ENCODE measurements around the gene MAD1L1.

Gene MAD1L1

DNA sequence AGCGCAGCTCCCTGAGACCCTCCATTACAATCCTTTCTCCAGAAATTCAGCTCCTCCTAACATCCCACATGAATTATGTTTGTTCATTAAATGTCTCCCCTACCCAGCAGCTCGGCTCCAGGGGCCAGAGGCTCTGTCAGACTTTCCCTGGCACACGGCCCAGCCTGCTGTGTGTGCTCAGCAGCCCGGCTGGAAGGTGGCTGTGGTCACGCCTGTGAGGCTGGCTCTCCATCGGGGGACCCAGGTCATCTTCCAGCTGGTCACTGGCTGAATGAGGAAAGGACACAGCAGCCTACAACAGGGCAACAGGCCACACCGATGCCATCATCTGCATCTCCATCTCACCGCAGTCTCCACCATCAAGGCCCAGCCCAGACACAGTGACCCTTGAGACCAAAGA lies 219.8 kb downstream of the MAD1L1 start:
- in situ Hi-C loops (cut with HindIII; ENCODE audit: low sequenced_read_pairs), result no loop called here

DNA sequence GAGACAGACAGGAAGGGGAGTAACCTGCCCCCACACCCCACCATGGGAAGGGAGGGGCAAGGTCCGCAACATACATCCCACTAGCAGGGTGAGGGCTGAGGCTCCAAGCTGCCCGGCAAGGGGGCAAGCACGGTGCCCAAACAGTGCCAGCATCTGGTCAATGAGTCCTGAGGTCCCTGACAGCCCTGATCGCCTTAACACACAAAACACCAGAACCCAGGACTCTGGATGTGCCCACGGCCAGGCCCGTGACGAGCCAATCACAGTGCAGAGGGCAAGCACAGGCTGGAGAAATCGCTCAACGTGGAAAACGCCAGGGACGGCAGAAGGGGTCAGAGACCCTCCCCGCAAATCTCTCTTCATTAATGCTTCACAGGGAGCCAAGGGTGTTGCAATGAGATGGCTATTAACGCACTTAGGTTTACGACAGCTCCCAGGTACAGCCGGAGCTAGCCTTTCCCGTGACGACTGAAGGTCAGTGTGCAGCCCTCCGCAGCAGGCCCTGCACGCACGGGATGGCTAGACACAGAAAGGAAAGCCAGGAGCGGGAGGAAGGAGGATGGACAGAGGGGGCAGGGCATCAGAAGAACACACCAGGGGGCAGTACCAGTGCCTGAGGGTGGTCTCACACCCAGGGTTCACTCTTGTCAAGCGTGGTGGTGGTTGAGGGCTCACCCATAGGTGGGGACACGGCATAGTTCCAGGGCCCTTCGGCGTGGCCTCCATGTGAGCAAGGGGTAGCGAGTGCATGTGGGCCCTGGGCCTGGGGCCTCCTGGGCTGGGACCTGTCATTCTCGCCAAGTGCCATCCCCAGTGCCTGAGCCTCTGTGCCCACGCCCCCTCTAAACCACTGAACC lies 220.5 kb downstream of the MAD1L1 start:
- in situ Hi-C loops (cut with HindIII; ENCODE audit: low sequenced_read_pairs), result no loop called here

DNA sequence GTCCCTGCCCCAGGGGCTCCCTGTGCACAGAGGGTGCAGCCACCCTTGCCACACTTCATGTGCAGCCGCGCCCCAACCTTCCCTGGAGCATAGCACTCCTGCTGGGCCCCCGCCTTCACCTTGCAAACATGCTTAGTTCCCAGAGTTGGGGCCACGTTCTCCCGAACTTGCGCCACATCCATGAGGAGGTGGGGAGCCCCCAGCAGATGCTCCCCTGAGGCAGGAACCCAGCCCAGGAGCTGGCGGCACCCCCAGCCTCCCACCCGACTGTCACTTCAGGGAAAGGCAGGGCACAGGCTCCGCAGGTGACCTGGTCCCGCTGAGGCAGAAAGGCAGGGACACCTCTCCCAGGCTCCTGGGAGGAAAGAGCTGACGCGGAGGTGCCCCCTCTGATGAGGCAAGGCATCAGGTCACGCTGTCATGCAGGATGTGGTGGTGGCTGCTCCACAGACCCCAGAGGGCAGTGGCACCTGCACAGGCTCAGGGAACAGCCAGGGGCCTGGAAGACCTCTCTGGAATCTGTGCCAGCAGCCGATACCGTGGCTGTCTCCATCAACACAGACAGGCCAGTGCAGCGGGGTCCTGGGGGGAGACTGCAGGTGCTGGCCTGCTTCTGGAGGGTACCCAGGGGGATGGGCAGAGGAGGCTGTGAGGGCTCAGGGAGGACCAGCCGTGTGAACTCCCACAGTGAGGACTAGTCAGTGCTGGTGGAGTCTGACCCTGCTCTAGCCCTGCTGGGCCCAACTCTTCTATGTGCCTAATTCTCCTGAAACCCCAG lies 221.3 kb downstream of the MAD1L1 start:
- in situ Hi-C loops (cut with HindIII; ENCODE audit: low sequenced_read_pairs), result no loop called here

DNA sequence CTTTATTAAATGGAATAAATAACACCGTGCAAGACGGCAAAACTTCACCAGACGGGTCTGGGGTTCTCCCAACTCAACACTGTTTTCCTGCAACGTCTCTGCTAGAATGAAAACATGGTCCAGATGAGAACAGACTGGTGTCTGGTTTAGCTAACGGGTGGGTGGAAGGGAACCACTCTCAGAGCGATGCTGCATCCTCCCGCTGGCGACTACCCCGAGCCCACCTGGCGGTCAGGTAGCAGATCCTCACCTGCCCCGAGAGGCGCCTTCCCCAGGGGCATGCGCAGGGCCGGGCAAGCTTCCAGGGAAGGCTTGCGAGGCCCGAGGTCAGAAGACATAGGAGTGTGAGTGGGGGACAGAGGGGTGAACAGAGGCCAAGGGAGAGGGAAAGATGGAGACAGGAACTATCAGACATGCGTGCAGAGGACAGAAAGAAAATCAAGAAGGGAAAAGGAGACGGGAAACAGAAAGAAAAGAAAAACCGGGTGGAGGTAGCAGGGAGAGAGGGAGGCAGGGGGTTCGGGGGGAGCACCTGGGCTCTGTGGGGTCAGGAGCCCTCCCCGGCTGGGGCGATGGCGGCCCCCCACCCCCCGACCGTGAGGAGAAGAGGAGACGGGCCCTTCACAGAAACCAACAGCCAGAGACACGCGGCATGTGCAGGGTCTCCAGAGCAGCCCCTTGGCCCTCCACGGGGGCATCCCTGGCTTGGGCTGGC lies 222.0 kb downstream of the MAD1L1 start:
- in situ Hi-C loops (cut with HindIII; ENCODE audit: low sequenced_read_pairs), result no loop called here

DNA sequence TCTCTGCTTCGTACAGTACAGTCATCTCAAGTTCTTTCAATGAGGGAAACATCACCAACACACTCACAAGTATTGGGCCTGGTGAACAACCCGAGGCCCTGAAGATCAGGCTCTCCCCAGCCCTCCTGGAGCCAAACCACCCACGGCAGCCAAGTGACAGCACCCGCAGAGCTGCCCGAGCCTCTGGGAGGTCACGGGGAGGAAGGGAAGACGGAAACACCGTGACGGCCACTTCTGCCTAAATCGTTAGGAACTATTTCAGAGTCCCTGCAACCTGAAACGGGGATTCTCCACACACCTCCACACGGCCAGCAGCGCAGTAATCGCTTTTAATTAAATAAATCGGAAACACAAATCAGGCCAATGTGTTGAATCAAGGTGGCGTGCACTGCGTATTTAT lies 222.6 kb downstream of the MAD1L1 start:
- in situ Hi-C loops (cut with HindIII; ENCODE audit: low sequenced_read_pairs), result no loop called here

DNA sequence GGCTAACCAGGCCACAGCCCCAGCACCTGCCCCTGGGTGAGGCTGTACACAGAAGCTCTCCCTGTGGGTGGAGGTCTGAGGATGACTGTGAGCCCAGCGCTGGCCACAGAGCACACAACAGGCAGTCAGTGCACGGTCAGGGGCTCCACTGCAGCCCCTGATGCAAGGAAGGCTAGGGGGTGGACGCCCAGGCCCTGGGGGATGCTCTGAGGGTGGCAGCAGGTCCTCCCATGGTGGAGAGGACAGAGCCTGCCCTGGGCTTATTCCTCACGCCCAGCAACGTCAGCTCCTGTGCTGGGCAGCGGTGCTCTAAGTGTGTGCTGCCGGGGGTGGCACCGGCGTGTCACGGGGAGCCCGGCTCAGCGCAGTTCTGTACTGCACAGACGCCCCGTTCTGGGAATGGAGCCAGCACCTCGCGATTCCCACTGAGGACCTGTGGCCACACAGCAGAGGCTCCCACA lies 223.2 kb downstream of the MAD1L1 start:
- in situ Hi-C loops (cut with HindIII; ENCODE audit: low sequenced_read_pairs), result no loop called here

DNA sequence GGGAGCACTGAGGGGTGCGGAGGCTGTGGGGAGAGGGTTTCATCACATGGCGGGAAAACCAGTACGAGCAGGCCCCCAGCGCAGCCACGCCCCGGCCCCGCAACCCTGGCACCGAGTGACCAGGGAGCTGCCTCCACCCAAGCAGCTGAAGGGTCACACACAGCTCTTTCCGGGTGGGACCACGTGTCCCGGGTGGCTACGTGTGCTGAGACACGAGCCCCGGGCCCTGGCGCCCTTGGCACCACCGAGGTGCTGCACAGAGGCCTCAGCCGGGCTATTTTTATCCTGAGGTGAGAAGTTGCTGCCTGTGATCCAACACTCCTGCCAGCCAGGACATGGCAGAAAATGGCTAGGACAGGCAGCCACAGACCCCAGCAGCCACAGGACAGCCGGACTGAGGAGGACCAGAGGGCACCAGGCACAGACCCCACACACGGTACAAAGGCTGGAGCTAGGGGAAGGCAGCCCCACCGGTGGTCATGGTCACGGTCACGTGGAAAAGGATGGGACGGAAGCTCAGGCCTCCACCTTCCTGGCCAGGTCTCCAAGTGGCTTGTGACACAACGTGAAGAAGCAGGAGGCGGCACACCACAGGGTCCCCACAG lies 223.7 kb downstream of the MAD1L1 start:
- in situ Hi-C loops (cut with HindIII; ENCODE audit: low sequenced_read_pairs), result no loop called here

DNA sequence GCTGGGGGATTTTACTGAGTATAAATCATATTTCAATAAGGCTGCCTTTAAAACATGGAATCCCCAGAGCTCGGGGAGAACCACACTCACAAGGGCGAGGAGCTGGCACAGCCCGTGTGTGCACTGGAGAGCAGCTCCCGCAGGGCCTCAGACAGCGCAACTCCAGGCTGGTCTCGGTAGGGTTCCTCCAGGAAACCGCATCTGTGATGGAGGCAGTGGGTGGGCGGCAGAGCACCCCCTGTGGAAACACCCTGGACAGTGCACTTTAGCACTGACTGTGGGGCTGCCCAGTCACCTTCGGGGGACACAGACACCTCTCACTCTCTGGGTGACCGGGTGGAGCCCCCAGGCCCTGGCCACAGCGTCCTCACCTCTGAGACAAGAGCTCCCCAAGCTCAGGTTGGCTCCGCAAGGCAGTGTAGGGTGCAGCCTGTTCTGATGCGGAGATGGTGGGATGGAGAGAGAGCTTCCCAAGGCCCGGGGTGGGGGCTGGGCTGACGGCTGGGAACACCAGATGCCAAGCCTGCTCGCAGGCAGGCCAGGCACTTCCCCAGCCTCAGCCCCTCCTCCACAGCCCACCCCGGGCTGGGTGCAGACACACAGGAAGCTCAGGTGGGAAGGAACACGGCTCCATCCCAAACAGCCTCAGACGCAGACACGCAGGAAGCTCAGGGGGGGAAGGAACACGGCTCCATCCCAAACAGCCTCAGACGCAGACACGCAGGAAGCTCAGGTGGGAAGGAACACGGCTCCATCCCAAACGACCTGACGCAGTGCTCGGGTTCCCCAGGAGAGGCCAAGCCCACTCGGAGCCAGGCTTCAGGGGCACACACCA lies 224.4 kb downstream of the MAD1L1 start:
- in situ Hi-C loops (cut with HindIII; ENCODE audit: low sequenced_read_pairs), result no loop called here

DNA sequence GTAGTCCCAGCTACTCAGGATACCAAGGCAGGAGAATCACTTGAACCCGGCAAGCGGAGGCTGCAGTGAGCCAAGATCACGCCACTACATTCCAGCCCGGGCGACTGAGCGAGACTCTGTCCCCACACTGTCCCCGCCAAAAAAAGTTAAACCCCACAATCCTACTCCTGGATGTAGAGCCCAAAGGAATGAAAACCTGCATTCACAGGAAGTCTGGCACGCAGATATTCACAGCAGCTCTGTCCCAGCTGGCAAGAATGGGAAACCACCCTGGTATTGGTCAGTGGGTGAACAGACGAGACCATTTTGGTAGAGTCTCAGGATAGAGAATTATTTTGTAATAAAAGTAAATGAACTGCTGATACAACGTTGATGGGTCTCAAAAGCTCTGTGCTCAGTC lies 225.2 kb downstream of the MAD1L1 start:
- in situ Hi-C loops (cut with HindIII; ENCODE audit: low sequenced_read_pairs), result no loop called here

DNA sequence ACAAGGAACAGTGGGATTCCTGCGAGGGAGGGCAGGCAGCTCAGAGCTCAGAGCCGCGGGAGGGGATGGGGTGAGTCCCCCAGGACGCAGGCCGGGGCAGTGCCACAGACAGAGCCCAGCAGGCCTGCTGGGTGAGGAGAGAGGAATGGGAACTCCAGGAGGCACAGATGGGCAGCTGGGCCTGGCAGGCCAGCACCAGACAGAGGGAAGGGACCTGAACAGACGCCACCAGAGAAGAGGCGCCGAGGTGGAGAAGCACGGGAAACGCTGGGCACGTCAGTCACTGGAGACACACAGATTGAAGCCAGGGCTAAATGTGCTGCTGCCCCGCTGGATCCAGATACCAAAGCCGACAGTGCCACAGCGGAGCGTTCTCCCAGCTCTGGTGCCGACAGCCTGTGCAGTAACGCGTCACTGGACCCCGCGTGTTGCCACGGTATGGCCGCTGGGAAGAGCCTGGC lies 225.8 kb downstream of the MAD1L1 start:
- in situ Hi-C loops (cut with HindIII; ENCODE audit: low sequenced_read_pairs), result no loop called here

DNA sequence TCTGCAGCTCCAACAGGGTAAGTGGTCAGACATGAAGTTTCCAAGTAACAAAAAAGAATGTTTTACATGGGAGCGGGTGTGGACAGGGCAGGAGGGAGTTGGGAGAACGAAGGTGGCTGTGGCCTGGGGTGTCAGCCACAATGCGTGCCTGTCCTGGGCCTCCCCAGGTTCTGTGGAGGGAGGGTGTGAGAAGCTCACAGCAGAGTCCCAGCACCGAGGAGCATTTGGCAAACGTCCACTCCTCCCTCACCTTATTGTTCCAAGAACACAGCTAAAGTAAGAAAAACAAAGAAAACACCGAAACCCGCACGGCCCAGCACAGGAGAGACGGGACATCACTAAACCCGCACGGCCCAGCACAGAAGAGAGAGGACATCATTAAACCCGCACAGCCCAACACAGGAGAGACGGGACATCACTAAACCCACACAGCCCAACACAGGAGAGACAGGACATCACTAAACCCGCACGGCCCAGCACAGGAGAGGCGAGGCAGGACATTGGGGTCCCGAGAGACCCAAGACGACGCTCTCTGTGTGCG lies 226.4 kb downstream of the MAD1L1 start:
- in situ Hi-C loops (cut with HindIII; ENCODE audit: low sequenced_read_pairs), result no loop called here

DNA sequence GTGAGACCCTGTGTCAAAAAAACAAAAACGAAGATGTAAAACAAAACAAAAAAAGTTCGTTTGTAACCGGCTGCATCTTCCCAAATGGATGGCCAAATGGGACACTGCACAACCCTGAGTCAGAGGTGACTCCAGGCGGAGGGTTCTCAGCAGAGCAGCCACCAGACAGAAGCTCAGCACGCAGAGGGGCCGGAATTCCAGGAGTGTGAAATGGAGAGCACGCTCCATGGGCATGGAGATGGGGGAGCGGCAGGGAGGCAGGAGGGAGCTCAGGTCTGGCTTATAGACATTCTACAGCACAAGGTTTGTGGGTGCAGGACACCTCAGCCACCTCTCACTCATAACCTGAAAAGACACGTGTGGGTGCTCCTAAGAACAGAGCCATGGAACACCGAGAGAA lies 227.0 kb downstream of the MAD1L1 start:
- in situ Hi-C loops (cut with HindIII; ENCODE audit: low sequenced_read_pairs), result no loop called here

DNA sequence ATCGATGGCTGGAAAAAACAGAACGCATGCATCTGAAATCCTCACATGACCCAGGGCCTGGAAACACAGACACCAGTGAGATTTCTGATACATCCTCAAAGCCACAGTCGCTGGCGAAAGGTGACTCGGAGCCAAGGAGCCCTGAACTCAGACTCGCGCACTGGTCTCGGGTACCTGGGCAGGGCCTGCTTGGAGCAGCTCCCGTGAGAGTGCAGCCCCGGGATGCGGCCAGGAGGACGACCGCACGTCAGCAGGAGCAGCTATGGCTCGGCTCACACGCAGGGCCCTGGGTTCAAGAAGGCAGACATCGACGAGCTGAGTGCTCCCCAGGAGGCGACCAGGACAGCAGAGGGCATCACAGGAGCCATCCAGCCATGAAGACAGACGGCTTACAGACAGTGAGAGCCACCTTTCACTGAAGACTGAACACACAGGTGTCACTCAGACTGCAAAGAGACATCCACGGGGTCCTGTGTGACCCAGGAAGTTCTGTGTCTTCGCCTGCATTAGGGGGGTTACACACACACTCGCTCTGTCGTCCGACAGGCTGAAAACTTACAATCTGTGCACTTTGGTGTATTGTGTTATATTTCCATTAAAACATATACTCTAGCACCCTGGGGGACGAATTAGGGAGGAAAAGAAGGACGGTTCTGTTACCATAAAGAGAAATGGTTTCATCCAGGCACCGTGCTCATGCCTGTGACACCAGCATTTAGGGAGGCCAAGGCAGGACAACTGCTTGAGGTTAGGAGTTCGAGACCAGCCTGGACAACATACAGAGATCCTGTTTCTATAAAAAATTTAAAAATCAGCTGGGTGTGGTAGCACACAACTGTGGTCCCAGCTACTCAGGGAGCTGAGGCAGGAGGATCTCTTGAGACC lies 227.7 kb downstream of the MAD1L1 start:
- in situ Hi-C loops (cut with HindIII; ENCODE audit: low sequenced_read_pairs), result loop anchor here (5.0 kb wide), 1 partner anchor 67 kb away; no protein-coding TSS in a partner anchor

DNA sequence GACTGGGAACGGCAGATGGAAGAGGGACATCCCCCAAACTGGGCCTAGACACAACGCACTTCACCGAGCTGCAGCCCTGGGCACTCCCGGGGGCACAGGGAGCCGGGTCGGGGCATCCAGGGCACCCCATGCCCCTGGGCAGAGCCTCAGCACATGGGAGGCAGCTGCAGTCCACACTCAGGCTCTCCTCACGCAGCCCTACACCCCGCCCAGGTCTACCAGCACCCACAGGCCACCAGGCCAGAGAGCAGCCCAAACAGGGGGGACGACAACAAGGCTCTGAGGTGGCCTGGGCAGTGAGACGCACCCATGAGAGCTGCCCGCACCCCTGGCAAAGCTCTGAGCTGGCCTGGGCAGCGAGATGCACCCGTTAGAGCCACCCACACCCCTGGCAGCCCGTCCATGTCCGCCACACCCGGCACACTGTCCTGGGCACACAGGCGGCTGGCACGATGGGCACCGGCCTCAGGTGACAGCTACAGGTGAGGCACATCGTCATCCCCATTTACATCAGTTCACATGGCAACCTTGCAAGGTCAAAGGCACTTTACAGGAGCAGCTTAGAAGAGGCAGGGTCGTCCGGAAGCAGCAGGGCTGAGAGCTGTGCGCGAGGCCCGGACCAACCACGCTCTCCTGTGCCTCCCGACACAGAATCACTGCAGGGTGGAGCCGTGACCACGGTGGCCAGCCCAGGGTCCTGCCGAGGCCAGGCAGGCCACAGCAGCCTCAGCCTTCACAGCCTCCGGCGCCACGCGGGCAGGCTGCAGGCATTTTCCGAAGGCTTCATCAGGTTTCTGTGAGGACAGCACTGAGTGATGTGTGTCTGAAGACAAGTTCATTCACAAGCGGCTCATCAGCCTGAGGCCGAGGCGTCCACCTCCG lies 228.6 kb downstream of the MAD1L1 start:
- in situ Hi-C loops (cut with HindIII; ENCODE audit: low sequenced_read_pairs), result loop anchor here (5.0 kb wide), 1 partner anchor 68 kb away; no protein-coding TSS in a partner anchor

DNA sequence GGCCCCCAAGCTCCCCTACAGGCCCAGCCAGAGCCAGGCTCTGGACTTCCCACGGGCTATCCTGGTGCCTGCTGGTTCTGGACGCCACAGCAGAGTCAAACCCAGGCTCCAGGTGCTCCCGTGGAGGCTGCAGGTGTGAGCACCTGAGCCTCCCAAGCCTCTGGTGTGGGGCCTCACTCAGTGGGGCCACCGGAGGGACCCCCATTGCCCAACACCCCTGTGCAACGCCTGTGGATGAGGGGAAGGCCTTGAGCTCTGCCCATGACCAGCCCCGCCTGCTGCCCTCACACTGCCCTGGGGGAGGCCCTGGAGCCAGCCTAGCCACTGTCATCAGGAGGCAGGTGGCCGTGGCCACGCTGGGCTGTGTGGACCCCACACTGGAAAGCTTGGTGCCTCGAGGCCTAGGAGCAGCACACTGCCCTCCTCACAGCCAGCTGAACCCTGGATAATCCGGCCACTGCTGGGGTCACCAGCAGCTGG lies 229.3 kb downstream of the MAD1L1 start:
- in situ Hi-C loops (cut with HindIII; ENCODE audit: low sequenced_read_pairs), result loop anchor here (5.0 kb wide), 1 partner anchor 69 kb away; no protein-coding TSS in a partner anchor

DNA sequence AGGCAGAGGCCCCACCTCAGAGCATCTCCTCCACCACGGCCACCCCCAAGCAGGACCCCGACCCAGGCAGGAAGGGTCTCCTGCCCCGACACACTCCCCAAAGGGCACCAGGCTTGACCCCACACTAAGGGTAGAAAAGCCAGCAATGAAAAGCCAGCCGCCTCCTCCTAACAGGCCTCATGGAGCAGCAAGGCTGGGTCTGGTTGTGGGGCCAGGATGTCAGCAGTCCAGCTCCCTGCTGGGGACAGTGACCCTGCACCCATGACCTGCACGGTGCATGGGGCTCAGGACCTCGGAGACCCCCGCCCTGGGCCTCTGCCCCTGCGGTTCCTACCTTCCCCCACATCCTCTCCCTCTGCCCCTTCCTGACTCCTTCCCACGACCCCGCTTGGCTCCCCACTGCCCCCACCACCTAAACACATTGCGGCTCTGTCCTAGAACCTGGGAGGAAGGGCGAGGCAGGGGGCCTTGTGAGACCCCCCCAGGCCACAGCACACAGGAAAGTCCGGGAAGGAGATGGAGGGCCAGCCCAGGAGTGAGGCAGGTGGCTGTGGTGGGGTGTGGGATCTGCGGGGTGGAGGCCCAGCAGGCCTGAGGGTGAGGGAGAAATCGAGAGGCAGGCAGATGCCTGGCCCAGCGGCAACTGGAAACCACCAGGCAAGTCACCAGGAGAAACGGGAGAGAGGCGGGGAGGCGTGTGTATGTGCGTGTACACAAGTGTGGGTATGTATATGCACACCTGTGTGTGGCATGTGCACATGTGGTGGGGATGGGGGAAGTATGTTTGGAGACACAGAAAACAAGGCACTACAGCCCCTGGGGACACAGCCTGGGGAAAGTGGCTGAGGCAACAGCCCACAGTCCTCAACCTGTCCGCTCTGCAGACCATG lies 229.9 kb downstream of the MAD1L1 start:
- in situ Hi-C loops (cut with HindIII; ENCODE audit: low sequenced_read_pairs), result loop anchor here (5.0 kb wide), 1 partner anchor 69 kb away; no protein-coding TSS in a partner anchor
